Panc1 (cell line): ENCODE results near the gene F5. TPM values are rescaled to one million over a fixed set of nuclear protein-coding genes. Genes with fewer than 3 reads are reported as not detected.
"Not testable (repeated sequence)": the region's sequence is repeated elsewhere in the genome, so short reads cannot be mapped to it uniquely, and the experiment has no call there.

Experiments used
- ATAC-seq: fragments of 200-7000 bp; cut with Tn5 transposase; 2 replicates; pipeline ENCODE4 v1.9.1; 2020; ENCODE audit warnings: mild to moderate bottlenecking, moderate library complexity
- BruUV-seq: library from RNA; stranded (reverse); fragments of 400-500 nt; replicated peaks from 2 replicates; lab custom pipeline; 2021; lab: Mats Ljungman, UMichigan
- CTCF ChIA-PET: fragments of 300-600 bp; sonication (Branson Sonifier 250); formaldehyde crosslinking; loops from one replicate; lab custom pipeline; 2022; ENCODE audit warnings: antibody characterized with exemption; lab: Charles Lee
- POLR2A ChIA-PET: fragments of 300-600 bp; sonication (Branson Sonifier 250); formaldehyde crosslinking; loops from one replicate; lab custom pipeline; 2022; ENCODE audit warnings: antibody characterized with exemption; lab: Charles Lee
- DNase-seq: peaks from one replicate; pipeline ENCODE4 v3.0.0-alpha.2; 2010; ENCODE audit warnings: low read depth, low spot score
- H3K27ac ChIP-seq: 2 replicates; pipeline ENCODE4 v1.5.1; 2011; ENCODE audit warnings: mild to moderate bottlenecking, low read length, inconsistent platforms
- H3K27me3 ChIP-seq: fragments of 200-500 bp; sonication (Bioruptor generic); 2 replicates; pipeline ENCODE4 v1.6.0; 2014; ENCODE audit warnings: low read length, inconsistent platforms; ENCODE audit not compliant: control insufficient read depth, insufficient read depth
- H3K36me3 ChIP-seq: fragments of 200-500 bp; sonication (Bioruptor generic); 2 replicates; pipeline ENCODE4 v1.5.1; 2014; ENCODE audit warnings: inconsistent platforms, mild to moderate bottlenecking, low read length, moderate library complexity; ENCODE audit not compliant: control insufficient read depth, insufficient read depth
- H3K4me1 ChIP-seq: 2 replicates; pipeline ENCODE4 v1.5.1; 2011; ENCODE audit warnings: inconsistent platforms, mild to moderate bottlenecking, low read length, moderate library complexity; ENCODE audit not compliant: control insufficient read depth, insufficient read depth
- H3K4me3 ChIP-seq, 2 experiments: 2 replicates each; pipeline ENCODE4 v1.5.1; 2011 to 2012; ENCODE audit warnings: low read depth in 2 of 2, low read length in 2 of 2, mild to moderate bottlenecking in 2 of 2, inconsistent platforms in 1 of 2, moderate library complexity in 1 of 2
- H3K9me3 ChIP-seq: fragments of 200-500 bp; sonication (Bioruptor generic); 2 replicates; pipeline ENCODE4 v1.5.1; 2014; ENCODE audit warnings: low read depth, mild to moderate bottlenecking, inconsistent platforms, low read length, moderate library complexity; ENCODE audit not compliant: control insufficient read depth, insufficient read depth
- CTCF ChIP-seq: fragments of 450-650 bp; IDR thresholded peaks from 2 replicates; pipeline ENCODE4 v1.5.1; 2017; ENCODE audit warnings: mild to moderate bottlenecking
- POLR2AphosphoS5 ChIP-seq: IDR thresholded peaks from 2 replicates; pipeline ENCODE4 v1.6.1; 2012; ENCODE audit warnings: mild to moderate bottlenecking, low read depth, low read length, moderate library complexity
- REST ChIP-seq, 2 experiments: IDR thresholded peaks; 2 replicates each; pipeline ENCODE4 v1.6.1; 2011 to 2012; ENCODE audit warnings: low read depth in 2 of 2, control low read depth in 1 of 2, low read length in 1 of 2, mild to moderate bottlenecking in 1 of 2, moderate library complexity in 1 of 2; ENCODE audit not compliant: insufficient read depth in 1 of 2
- SIN3A ChIP-seq: IDR thresholded peaks from 2 replicates; pipeline ENCODE4 v1.6.1; 2012; ENCODE audit warnings: low read depth, mild to moderate bottlenecking, low read length, moderate library complexity, borderline replicate concordance; ENCODE audit not compliant: insufficient read depth
- TCF7L2 ChIP-seq: IDR thresholded peaks from 2 replicates; pipeline ENCODE4 v1.6.1; 2011; ENCODE audit warnings: mild to moderate bottlenecking, low read depth, low read length, inconsistent platforms
- in situ Hi-C: cut with HindIII; loops from 2 replicates; pipeline ENCODE4 v1.10.0; 2016; ENCODE audit warnings: low sequenced_read_pairs, low pct_unique_long_range_greater_than_20kb
- intact Hi-C: fragments of 100-400 bp; cut with micrococcal nuclease; formaldehyde crosslinking; loops from one replicate; pipeline ENCODE4 v1.10.0; 2022; ENCODE audit not compliant: unreplicated experiment
- total RNA-seq: library from RNA; stranded (reverse); gene quantifications from one replicate; pipeline ENCODE4 v1.2.1, GENCODE V29; 2021; ENCODE audit not compliant: unreplicated experiment

F5 gene
- total RNA-seq, 1 experiment from 2014 or later: 0.08 TPM

- ChIA-PET POLR2A (interaction anchor here (0.7 kb wide), 1 partner anchor 62 kb away, joined by 4 read pairs; no protein-coding TSS in a partner anchor), CTCF (no interaction called here)
- intact Hi-C loops (no loop called here), in situ Hi-C loops (no loop called here)
- H3K27ac ChIP-seq: no peak overlapping the region
- H3K4me1 ChIP-seq: no peaks in the 10 kb centered on the region
- H3K4me3 ChIP-seq: no peak overlapping the region
- H3K9me3 ChIP-seq: no peaks in the 10 kb centered on the region
- no TSS peak for BruUV-seq
- peaks cover 8% of the 10 kb centered on the region for H3K27me3 ChIP-seq
- ATAC-seq (no peak), DNase-seq (no peak)
- TF ChIP-seq SIN3A (no peak), POLR2AphosphoS5 (no peak)
- no peaks in the 10 kb centered on the region for H3K36me3 ChIP-seq
Observed at GRCh38 chr1:169534653-169535052, 51.6 kb downstream of the F5 start.

GRCh38 chr1:169533528-169534190, 52.6 kb downstream of the F5 start:
- H3K36me3 ChIP-seq, H3K27ac ChIP-seq, H3K9me3 ChIP-seq, in situ Hi-C loops, CTCF ChIA-PET, H3K4me3 ChIP-seq, H3K27me3 ChIP-seq, H3K4me1 ChIP-seq, ATAC-seq, BruUV-seq, DNase-seq, intact Hi-C loops: not testable (repeated sequence)
- POLR2A ChIA-PET: interaction anchor here (0.7 kb wide), 1 partner anchor 61 kb away, joined by 4 read pairs; no protein-coding TSS in a partner anchor

GRCh38 chr1:169530448-169530847, 55.8 kb downstream of the F5 start:
- in situ Hi-C loops (no loop called here), intact Hi-C loops (no loop called here)
- H3K4me1 ChIP-seq: no peaks in the 10 kb centered on the region
- H3K4me3 ChIP-seq: no peak overlapping the region
- BruUV-seq: no TSS peak
- ATAC-seq: no peak
- no peaks in the 10 kb centered on the region for H3K9me3 ChIP-seq
- no peak overlapping the region for H3K27ac ChIP-seq
- ChIA-PET POLR2A (no interaction called here), CTCF (no interaction called here)
- no peak for DNase-seq
- no peaks in the 10 kb centered on the region for H3K36me3 ChIP-seq
- TF ChIP-seq SIN3A (no peak), TCF7L2 (no peak), POLR2AphosphoS5 (no peak), CTCF (no peak), REST (IDR thresholded peaks at IDR 0.05; ENCODE audit: insufficient read depth in 1 of 2, low read depth in 2 of 2, low read length in 1 of 2) (no peak)
- H3K27me3 ChIP-seq: peaks cover 10% of the 10 kb centered on the region
